ENCODE data around the gene AATK. TPM values are rescaled to one million over a fixed set of nuclear protein-coding genes. Genes with fewer than 3 reads are reported as not detected.

Gene AATK
- polyA plus RNA-seq, 1 of the 3 experiments (the other 2 are of a cell fraction): 0.51 TPM

- TF ChIP-seq SIN3A (IDR thresholded peaks at IDR 0.05; ENCODE audit: borderline replicate concordance, low read depth, low read length) (no peak), EZH2phosphoT487 (IDR thresholded peaks at IDR 0.05; ENCODE audit: borderline replicate concordance, low read depth) (no peak)
- TF ChIP-seq, protein P1, sequence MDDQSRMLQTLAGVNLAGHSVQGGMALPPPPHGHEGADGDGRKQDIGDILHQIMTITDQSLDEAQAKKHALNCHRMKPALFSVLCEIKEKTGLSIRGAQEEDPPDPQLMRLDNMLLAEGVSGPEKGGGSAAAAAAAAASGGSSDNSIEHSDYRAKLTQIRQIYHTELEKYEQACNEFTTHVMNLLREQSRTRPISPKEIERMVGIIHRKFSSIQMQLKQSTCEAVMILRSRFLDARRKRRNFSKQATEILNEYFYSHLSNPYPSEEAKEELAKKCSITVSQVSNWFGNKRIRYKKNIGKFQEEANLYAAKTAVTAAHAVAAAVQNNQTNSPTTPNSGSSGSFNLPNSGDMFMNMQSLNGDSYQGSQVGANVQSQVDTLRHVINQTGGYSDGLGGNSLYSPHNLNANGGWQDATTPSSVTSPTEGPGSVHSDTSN (IDR thresholded peaks at IDR 0.05): no peak
These were observed 28.8 kb downstream of the AATK start (continued) for GRCh38 chr17:81137248-81137647.

DNA sequence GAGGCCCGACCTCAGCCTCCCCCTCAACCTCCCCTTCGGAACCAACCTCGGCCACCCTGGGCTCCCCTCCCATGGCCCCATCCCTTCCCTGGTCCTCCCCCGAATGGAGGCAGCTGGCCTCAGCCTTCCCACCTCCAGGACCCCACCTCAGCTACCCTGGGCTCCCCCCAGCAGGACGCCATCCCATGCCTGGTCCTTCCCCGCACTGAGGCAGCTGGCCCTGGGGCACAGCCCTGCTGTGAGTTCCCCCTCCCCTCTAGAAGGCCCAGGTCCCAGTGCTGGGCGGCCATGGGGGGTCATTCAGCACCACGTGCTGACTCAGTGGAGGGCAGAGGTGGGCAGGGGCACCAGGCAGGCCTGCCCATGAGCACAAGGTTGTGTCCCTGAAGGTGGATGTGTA lies 29.7 kb downstream of the AATK start:
- Histone ChIP-seq H3K27ac (ENCODE audit: low read depth in 2 of 2, low read length in 1 of 2) (no peak overlapping the region), H3K9me3 (no peaks in the 10 kb centered on the region), H4K20me1 (ENCODE audit: insufficient read depth) (no peaks in the 10 kb centered on the region), H3K27me3 (ENCODE audit: insufficient read depth) (no peaks in the 10 kb centered on the region), H3K9ac (no peak overlapping the region), H3F3A (replicated peaks; ENCODE audit: insufficient read depth) (peaks cover 12% of the 10 kb centered on the region), H3K36me3 (replicated peaks in 1 of 2; ENCODE audit: control insufficient read depth in 1 of 2, insufficient read depth in 2 of 2, low read length in 1 of 2) (no peaks in the 10 kb centered on the region), H3K9me2 (no peaks in the 10 kb centered on the region), H2AFZ (ENCODE audit: low read depth) (no peak overlapping the region), H3K4me2 (no peak overlapping the region), H3K4me1 (ENCODE audit: control insufficient read depth in 1 of 2, insufficient read depth in 2 of 2, low read depth in 1 of 2, low read length in 1 of 2) (peaks cover 0 to 4% of the 10 kb centered on the region in 2 experiments; a peak in 1 of 4 replicates), H3K79me2 (ENCODE audit: insufficient read depth) (no peaks in the 10 kb centered on the region), H3K4me3 (ENCODE audit: low read depth in 2 of 2, low read length in 1 of 2) (no peak overlapping the region)
- WGBS (ENCODE audit: low lambda C conversion rate): 55% methylated on average over 8 of the region's 8 CpGs
- ChIA-PET POLR2A (no interaction called here), CTCF (interaction anchor here (1.6 kb wide), 1 partner anchor 64 kb away, joined by 6 read pairs; no protein-coding TSS in a partner anchor)
- no peak for DNase-seq
- no peak for TF ChIP-seq TAF1 (IDR thresholded peaks at IDR 0.05; ENCODE audit: borderline replicate concordance, low read depth, low read length)
- TF ChIP-seq, protein P2, sequence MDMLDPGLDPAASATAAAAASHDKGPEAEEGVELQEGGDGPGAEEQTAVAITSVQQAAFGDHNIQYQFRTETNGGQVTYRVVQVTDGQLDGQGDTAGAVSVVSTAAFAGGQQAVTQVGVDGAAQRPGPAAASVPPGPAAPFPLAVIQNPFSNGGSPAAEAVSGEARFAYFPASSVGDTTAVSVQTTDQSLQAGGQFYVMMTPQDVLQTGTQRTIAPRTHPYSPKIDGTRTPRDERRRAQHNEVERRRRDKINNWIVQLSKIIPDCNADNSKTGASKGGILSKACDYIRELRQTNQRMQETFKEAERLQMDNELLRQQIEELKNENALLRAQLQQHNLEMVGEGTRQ (IDR thresholded peaks at IDR 0.05; ENCODE audit: borderline replicate concordance, low read depth, low read length): no peak
- TF ChIP-seq MXI1 (IDR thresholded peaks at IDR 0.05; ENCODE audit: low read depth, low read length): no peak
- TF ChIP-seq FOSL2 (IDR thresholded peaks at IDR 0.05; ENCODE audit: borderline replicate concordance, low read depth): no peak
- no peak for TF ChIP-seq ELF1 (IDR thresholded peaks at IDR 0.05)
- TF ChIP-seq GATA2 (CRISPR knock-in tag; IDR thresholded peaks at IDR 0.05): no peak
- TF ChIP-seq EP300 (IDR thresholded peaks at IDR 0.05; ENCODE audit: borderline replicate concordance in 1 of 2, low read depth in 1 of 2, low read length in 1 of 2): no peak

DNA sequence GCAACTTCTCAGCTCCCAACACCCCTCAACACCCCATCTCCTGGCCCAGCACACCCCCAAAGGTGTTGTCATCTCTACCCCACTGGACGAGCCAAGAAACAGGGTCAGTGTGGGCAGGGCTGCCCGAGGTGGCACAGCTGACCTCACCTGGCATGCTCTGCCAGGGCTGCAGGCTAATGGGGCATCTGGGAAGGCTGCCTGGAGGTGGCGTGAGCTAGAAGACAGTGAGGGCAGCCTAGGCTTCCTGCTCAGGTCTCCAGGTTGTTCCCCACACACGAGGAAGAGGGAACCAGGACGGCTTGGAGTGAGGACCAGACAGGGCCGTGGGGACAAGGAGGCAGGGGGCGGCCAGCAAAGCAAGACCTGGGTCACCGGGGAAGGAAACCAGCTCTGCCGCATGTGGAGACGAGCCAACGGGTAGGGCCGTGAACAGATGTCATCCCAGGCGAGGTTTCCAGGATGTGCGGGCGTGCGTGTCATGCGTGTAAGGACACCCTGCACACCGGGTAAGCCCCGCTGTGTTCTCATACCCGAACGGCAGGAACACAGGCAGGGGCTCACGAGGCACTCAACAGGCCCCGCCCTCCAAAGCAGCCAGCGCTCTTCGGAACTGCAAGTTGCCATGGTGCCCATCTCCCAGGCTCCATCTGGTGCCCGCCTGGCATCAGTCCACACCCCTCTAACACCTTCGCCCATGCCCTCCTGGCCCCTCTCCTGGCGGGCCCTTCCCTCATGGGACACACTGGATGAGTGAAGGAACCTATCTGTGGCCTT lies 30.3 kb downstream of the AATK start:
- Histone ChIP-seq H4K20me1 (ENCODE audit: insufficient read depth) (no peaks in the 10 kb centered on the region), H3K27ac (ENCODE audit: low read depth in 2 of 2, low read length in 1 of 2) (no peak overlapping the region), H3K4me3 (ENCODE audit: low read depth in 2 of 2, low read length in 1 of 2) (no peak overlapping the region), H3K27me3 (ENCODE audit: insufficient read depth) (no peaks in the 10 kb centered on the region), H3F3A (replicated peaks; ENCODE audit: insufficient read depth) (peaks cover 12% of the 10 kb centered on the region), H3K79me2 (ENCODE audit: insufficient read depth) (no peaks in the 10 kb centered on the region), H3K4me1 (ENCODE audit: control insufficient read depth in 1 of 2, insufficient read depth in 2 of 2, low read depth in 1 of 2, low read length in 1 of 2) (peaks cover 0 to 4% of the 10 kb centered on the region in 2 experiments; a peak in 1 of 4 replicates), H2AFZ (ENCODE audit: low read depth) (no peak overlapping the region), H3K36me3 (replicated peaks in 1 of 2; ENCODE audit: control insufficient read depth in 1 of 2, insufficient read depth in 2 of 2, low read length in 1 of 2) (no peaks in the 10 kb centered on the region), H3K9ac (no peak overlapping the region), H3K9me2 (no peaks in the 10 kb centered on the region), H3K4me2 (no peak overlapping the region), H3K9me3 (no peaks in the 10 kb centered on the region)
- ChIA-PET CTCF (interaction anchor here (0.9 to 2.7 kb wide), 6 partner anchors 7 to 117 kb away, joined by 3 to 24 read pairs (median 4); no protein-coding TSS in a partner anchor), POLR2A (no interaction called here)
- TF ChIP-seq FOSL2 (IDR thresholded peaks at IDR 0.05; ENCODE audit: borderline replicate concordance, low read depth): no peak
- TF ChIP-seq ELF1 (IDR thresholded peaks at IDR 0.05): no peak
- TF ChIP-seq RFX5 (IDR thresholded peaks at IDR 0.05; ENCODE audit: low read length): no peak
- TF ChIP-seq, protein P1 (IDR thresholded peaks at IDR 0.05): no peak
- TF ChIP-seq YY1 (IDR thresholded peaks at IDR 0.05; ENCODE audit: low read depth): no peak
- no peak for TF ChIP-seq MAX (IDR thresholded peaks at IDR 0.05; ENCODE audit: low read depth)
- TF ChIP-seq EZH2phosphoT487 (IDR thresholded peaks at IDR 0.05; ENCODE audit: borderline replicate concordance, low read depth): no peak
- TF ChIP-seq, protein P2 (IDR thresholded peaks at IDR 0.05; ENCODE audit: borderline replicate concordance, low read depth, low read length): no peak
- no peak for TF ChIP-seq MEF2A (IDR thresholded peaks at IDR 0.05; ENCODE audit: borderline replicate concordance, low read depth)
- 64% methylated on average over 13 of the region's 28 CpGs for WGBS (ENCODE audit: low lambda C conversion rate)
- no peak for DNase-seq
